GM21576 (cell line): ENCODE results near the gene OSBP.
"Not testable (repeated sequence)": the region's sequence is repeated elsewhere in the genome, so short reads cannot be mapped to it uniquely, and the experiment has no call there.

Source experiments
- ATAC-seq: cut with Tn5 transposase; IDR thresholded peaks from one replicate; pipeline ENCODE4 v1.9.1; 2021; ENCODE audit warnings: mild to moderate bottlenecking, moderate library complexity; ENCODE audit not compliant: unreplicated experiment

The OSBP gene

DNA sequence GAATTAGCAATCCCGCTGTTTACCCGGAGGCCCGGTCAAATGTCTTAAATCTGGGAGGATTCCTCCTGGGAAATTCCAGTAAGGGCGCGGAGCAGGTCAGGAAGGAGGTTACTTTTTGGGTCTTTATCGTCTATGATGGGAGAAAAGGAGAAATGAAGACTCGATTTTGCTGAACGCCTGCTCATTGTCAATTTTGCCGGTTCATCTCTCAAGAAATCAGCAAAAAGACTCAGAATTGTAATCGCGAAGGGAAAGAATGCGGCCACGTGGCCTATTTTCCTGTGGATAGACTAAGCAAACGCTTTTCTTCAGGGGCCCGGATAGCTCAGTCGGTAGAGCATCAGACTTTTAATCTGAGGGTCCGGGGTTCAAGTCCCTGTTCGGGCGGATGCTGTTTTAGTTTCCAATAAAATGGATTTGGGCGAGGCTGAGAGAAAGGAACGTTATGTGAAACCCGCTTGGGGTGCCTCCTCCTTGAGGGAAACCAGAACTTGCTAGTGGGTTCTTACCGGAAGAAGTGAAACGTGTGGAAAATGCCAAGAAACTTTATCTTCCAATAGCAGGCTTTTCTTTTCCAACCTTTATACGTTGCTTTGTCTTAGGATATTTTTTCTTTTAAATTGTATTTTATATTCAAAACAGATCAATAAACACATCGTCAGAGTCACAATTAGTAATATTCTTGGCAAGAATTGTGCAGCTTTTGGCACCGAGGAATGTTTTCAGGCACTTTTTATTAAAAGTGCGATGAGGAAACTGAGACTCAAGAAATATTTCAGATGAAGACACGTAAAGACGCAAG lies 59.3 kb downstream of the OSBP start:
- no peak for ATAC-seq

DNA sequence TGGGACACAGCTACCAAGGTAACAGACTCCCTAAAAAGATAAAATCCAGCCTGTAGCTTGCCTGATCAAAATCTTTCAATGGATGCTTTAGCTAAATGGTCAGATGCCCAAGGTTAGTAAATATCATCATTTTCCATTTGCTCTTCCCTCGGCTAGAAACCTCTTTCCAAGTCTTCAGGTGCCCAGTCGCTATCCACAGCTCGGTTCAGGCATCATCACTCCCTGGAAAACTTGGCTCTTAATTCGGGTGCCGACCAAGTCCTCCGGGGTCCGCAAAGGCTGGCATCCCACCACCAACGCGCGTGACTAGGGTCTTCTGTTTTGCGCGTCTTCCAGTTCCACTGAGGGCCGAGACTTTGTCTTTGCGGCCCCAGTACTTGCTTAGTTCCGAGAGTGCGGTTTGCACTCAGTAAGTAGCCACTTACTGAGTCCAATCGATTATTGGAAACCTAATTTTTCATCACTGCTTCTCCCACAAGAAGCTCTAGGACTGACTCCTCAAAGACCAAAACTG lies 59.9 kb downstream of the OSBP start:
- ATAC-seq = no peak

DNA sequence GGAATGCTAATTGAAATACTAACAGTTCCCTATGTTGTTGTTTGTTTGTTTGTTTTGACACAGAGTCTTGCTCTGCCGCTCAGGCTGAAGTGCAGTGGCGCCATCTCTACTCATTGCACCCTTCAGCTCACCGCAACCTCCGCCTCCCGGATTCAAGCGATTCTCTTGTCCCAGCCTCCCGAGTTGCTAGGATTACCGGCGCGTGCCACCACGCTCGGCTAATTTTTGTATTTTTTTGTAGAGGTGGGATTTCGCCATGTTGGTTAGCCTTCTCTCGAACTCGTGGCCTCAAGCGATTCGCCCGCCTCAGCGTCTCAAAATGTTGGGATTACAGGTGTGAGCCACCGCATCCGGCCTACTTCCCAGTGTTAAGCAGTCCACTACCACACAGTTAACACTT lies 62.3 kb downstream of the OSBP start:
- ATAC-seq = no peak

DNA sequence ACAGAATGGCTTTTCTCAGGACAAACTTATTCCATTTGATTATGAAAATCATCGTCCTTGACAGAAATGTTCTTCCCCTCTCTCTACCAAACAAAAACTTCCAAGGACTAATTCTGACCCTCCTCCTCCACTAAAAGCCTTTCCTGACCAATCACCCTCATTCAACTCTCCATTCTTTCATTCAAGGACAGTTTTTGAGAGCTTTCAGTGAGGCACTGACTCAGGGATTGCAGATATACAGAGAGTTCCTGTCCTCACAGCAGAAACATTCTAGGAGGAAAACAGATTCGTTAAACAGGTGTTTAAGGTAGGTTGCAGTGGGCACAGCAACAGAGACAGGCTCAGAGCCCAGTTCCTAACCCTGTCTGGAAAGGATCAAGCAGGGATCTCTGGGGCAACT lies 62.7 kb downstream of the OSBP start:
- ATAC-seq = no peak

DNA sequence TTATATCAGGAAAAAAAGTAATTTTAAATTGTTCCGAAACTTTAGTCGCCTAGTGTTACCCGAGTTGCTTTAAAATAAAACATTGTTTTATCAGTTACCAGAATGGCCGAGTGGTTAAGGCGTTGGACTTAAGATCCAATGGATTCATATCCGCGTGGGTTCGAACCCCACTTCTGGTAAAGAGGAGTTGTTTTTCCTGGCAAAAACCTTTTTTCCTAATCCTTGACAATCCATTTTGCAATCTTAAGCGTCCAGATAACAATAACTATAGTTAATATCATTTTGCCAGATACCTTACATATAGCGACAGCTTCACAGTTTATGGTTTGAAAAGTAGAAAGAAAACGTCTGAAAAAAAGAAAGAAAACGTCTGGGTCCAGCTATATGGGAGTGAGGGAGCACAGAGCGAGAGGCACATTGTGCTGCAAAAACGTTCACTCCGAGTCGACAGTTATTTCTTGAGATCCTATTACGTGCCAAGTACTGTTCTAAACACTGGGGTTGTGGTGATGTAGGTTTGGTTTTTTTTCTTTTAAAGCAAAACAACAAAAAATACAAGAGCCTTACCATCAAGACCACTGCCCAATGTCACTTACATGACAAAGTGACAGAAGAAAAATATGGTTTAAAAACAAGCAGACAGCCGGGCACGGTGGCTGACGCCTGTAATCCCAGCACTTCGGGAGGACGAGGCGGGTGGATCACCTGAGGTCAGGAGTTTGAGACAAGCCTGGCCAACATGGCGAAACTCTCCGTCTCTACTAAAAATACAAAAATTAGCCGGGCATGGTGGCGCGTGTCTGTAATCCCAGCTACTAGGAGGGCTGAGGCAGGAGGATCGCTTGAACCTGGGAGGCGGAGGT lies 63.7 kb downstream of the OSBP start:
- ATAC-seq = no peak

DNA sequence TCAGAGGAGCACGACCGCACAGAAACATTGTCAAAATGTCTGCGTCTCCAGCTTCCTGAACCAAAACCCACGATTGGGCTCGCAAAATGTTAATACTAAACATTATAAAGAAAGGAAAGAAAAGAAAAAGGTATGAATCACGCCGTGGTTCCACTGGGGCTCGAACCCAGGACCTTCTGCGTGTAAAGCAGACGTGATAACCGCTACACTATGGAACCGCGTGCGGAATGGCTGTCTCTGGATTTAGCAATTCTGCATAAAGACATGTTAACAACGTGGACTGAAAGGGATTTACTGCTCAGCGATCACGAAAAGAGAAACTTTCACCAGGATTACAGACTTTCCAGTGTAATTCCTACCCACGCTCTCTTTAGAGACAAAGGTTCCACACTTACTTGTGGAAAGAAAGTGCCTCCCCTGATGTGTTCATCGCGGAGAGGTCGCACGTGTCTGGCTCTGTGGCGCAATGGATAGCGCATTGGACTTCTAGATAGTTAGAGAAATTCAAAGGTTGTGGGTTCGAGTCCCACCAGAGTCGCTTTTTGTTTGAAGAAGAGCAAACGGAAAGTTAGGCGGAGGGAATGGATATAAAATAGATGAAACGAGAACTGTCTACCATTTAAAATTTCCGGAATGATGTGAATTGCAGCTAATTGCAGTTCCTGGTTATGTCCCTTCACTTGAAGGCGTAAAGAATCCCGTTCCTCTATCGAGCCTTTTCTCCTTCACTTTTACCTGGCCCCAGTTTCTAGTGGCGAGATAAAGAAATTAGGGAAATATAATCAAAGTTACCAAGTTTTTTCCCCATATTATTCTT lies 64.5 kb downstream of the OSBP start:
- ATAC-seq = peak; percentile 37

DNA sequence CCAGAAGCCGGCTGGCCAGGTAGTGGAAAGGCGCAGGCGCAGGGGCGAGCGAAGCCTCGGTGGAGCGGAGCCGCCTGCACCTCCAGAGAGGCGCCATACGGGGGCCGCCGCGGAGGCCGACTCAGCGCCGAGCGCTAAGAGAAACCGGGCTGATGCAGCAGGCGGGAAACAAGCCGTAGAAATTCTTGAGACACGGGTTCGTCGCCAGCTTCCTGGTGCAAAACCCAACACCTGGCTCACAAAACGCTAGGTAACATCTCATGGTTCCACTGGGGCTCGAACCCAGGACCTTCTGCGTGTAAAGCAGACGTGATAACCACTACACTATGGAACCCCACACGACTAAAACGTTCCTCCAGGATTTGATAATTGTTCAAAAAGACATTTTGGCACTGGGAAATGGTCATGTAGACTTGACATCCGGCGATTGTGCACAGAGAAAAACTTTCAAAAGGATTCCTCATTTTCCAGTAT lies 65.2 kb downstream of the OSBP start:
- ATAC-seq = peak; percentile 86

DNA sequence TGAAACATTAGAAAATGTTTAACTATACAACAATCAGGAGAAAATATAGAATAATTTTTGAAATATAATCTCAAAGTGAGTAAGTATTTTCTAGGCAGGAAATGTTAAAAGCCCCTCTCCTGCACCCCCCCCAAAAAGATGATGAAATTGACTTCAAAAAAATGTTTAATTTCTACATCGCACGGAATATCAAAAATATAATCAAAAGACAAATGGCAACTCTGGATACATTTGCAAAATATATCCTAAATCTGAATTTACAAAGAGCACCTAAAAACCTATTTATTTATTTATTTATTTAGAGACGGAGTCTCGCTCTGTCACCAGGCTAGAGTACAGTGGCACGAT lies 67.3 kb downstream of the OSBP start:
- no peak for ATAC-seq

DNA sequence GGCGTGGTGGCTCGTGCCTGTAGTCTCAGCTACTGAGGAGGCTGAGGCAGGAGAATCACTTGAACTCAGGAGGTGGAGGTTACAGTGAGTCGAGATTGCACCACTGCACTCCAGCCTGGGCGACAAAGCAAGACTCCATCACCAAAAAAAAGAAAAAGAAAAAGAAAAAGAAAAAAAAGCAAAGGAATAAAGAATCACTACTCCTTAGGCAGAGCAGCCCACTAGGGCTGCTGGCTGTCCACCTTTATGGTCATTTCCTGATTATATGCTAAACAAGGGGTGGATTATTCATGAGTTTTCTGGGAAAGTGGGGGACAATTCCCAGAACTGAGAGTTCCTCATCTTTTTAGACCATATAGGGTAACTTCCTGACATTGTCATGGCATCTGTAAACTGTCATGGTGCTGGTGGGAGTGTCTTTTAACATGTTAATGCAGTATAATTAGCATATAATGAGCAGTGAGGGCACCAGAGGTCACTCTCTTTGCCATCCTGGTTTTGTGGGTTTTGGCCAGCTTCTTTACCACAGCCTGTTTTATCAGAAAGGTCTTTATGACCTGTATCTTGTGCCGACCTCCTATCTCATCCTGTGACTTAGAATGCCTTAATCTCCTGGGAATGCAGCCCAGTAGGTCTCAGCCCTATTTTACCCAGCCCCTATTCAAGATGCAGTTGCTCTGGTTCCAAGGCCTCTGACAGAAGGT lies 67.8 kb downstream of the OSBP start:
- not testable (repeated sequence) for ATAC-seq

DNA sequence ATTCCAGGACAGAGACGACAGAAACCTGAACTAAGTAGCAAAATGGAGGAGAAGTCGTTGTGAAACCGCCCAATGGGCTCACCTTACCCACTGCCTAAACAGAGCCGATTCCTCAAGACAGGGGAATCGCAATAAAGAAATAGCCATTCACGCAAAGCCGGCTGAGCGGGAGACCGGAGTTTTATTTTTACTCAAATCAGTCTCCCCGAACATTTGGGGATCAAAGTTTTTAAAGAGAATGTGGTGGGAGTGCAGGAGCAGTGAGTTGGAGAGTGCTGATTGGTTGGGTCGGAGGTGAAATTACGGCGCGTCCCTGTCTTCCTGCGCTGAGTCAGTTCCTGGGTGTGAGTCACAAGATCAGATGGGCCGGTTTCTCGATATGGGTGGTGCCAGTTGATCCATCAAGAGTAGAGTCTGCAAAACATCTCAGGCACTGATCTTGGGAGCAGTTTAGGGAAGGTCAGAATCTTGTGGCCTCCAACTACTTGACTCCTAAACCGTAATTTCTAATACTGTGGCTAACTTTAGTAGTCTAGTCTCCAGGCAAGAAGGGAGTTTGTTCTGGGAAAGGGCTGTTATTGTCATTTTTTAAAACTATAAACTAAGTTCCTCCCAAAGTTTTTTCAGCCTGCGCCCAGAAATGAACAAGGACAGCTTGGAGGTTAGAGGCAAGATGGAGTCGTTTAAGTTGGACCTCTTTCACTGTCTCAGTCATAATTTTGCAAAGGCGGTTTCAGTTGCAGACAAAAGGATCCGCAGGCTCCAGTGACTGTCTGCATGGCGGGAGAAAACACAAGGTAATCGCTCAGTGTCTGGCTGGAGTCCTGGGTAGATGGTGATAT lies 70.2 kb downstream of the OSBP start:
- no peak for ATAC-seq

DNA sequence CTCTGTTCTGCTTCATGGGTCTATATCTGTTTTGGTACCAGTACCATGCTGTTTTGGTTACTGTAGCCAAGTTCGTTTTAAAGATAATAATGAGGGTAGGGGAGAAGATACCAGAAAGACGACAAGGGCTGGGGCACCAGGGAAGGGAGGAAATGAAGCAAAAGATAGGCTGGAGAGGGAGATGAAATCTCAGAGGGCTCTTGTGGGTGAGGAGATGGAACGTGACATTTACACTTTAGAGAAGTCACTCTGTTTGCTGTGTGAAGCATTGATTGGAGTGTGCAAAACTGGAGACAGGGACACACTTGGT lies 70.8 kb downstream of the OSBP start:
- no peak for ATAC-seq

DNA sequence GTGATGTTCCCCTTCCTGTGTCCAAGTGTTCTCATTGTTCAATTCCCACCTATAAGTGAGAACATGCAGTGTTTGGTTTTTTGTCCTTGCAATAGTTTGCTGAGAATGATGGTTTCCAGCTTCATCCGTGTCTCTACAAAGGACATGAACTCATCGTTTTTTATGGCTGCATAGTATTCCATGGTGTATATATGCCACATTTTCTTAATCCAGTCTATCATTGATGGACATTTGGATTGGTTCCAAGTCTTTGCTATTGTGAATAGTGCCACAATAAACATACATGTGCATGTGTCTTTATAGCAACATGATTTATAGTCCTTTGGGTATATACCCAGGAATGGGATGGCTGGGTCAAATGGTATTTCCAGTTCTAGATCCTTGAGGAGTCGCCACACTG lies 71.9 kb downstream of the OSBP start:
- not testable (repeated sequence) for ATAC-seq

DNA sequence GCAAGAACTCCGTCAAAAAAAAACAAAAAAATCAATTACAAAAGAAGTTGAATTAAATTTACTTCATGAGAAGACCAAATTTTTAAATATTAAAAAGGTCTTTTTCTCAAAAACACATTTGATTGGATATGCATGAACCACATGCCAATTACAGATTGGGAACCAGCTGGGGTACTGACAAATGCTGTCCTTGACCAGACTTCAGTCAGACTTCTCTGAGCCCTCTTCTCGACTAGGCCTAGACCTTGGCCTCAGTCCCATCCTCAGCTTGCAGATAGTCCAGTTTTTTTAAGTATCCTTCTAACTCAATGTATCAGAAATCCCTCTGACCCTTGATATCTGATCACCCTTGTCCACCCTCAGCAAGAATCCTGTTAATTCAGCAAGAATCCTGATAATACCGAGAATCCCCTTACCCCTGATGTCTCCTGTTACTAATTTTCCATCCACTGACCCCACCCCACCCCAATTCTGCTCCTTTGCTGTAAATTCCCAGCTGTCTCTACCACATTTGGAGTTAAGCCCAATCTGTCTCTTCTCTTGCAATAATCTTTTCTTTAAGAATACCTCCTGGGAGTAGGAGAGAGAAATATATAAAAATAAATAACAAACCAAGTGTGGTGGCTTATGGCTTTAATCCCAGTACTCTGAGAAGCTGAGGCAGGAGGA lies 73.3 kb downstream of the OSBP start:
- no peak for ATAC-seq

DNA sequence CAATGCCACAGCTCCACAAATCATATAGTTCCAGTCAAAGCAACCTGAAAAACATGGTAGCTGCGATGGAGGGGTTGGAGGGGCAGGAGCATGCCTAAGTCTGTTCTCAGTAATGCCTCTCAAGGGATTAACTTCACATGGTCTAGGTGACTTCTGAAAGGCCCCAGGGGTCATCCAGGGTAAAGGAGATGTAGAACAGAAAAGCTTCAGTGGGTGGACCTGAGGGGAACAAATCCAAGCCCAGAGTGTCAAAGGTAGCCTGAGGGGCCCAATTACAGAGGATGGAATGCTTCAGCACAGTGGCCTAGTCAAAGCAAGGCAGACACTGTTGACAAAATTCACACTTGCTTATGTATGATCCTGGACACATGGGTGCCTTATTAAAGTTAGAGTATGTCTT lies 80.9 kb downstream of the OSBP start:
- no peak for ATAC-seq

DNA sequence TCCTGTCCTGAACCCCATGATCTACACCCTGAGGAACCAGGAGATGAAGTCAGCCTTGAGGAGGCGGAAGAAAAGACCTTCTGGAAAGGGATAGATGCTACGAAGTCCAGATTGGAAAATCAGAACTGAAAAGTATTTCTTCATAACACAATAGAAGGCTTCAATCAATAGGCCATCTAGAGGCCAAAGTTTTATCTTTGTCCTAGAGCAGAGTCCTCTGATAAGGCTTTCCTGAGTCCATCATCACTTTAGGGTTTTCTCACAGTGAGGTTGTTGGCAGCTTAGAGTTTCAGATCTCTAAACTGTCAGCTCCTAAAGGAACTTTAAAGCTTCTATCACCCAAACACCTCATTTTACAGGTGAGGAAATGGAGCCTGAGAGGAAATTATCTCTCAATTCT lies 83.0 kb downstream of the OSBP start:
- no peak for ATAC-seq

DNA sequence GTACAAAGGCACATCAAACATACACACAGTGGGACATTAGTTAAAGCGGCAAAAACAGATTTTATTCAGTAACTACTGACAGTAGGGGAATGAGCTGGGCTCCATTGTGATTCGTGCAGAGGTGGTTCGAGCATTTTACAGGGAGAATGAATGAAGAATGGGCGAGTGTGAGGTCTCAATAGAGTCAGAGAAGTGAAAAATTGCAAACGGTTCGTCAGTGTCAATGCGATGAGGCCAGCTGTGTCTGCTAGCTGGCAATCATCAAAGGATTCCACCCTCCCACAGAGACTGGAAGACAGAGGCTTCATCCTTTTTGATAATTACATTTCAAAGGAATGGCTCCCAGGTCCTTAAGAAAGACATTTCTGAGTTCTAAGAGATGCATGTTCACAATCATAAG lies 86.9 kb downstream of the OSBP start:
- no peak for ATAC-seq
